ENCODE results near the gene QRSL1. TPM values are rescaled to one million over a fixed set of nuclear protein-coding genes. Genes with fewer than 3 reads are reported as not detected.

QRSL1 gene
- total RNA-seq, 1 experiment from 2014 or later, result 19.5 TPM

DNA sequence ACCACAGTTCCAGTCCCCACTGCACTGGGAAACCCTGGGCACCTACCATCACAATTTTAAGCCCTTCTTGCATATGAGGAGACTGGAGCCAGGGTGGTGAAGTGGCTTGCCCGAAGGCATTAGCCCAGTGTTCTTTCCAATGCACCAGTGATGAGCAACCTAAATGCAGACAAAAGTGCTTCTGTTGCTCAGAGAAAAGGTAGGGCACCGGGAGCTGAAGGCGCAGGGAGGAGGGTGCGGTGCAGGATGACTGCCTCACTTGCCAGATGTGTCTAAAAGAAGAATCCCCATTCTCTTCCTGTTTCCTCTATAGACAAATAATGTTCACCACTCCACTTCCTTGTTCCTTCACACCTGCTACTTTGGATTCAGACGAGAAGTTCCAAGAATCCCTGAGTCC lies 86.5 kb downstream of the QRSL1 start:
- WGBS (ENCODE audit: extremely low coverage, insufficient read length, low lambda C conversion rate), result no CpG with 5 or more reads among the region's 5 CpGs
- H3K14ac ChIP-seq (ENCODE audit: insufficient read depth, low read length), result no peak overlapping the region

More for the DNA sequence above, 86.5 kb downstream of the QRSL1 start:
- no peak overlapping the region for H3K4me2 ChIP-seq (ENCODE audit: insufficient read depth, insufficient read length, low read length)
- no peak overlapping the region for H2BK12ac ChIP-seq (ENCODE audit: insufficient read length, low read depth, low read length)
- no peak overlapping the region for H2BK20ac ChIP-seq (ENCODE audit: low read depth, low read length, poor library complexity, severe bottlenecking)
- H4K8ac ChIP-seq (replicated peaks; ENCODE audit: insufficient read length, low read depth, low read length), result no peak overlapping the region
- no peaks in the 10 kb centered on the region for H4K20me1 ChIP-seq (ENCODE audit: control insufficient read depth, insufficient read depth, insufficient read length)
- no peak overlapping the region for H3K9ac ChIP-seq (ENCODE audit: extremely low read depth, insufficient read length, low read length)
- no peaks in the 10 kb centered on the region for H3K79me1 ChIP-seq (ENCODE audit: insufficient read depth, low read depth, low read length, poor library complexity, severe bottlenecking)
- H3K4me1 ChIP-seq (ENCODE audit: insufficient read depth, low read length), result no peaks in the 10 kb centered on the region
- no peak overlapping the region for H2AK5ac ChIP-seq (ENCODE audit: insufficient read length, low read length)
- H3K9me3 ChIP-seq (ENCODE audit: control insufficient read depth, low read depth, low read length), result no peaks in the 10 kb centered on the region
- peaks cover 1% of the 10 kb centered on the region; the same call in 1 of the 2 replicates for H3K27me3 Mint-ChIP-seq (ENCODE audit: low read depth)
- H4K5ac ChIP-seq (ENCODE audit: insufficient read length, low read depth, low read length), result no peak overlapping the region
- H3K56ac ChIP-seq (ENCODE audit: insufficient read length, low read depth, low read length), result no peak overlapping the region
- no peak overlapping the region for H2BK120ac ChIP-seq (ENCODE audit: low read depth, low read length, poor library complexity, severe bottlenecking)
- no peak overlapping the region for H3K23ac ChIP-seq (ENCODE audit: insufficient read length, low read depth, low read length)
- H4K91ac ChIP-seq (ENCODE audit: insufficient read length, low read depth, low read length), result no peak overlapping the region
- H3K27me3 ChIP-seq (ENCODE audit: insufficient read depth, low read length), result no peaks in the 10 kb centered on the region
- no peak overlapping the region for H3K27ac ChIP-seq (ENCODE audit: insufficient read length, low read depth, low read length)
- peak overlapping the region in 1 of 3 experiments; percentile 13; a peak in 2 of 7 replicates for H3K27ac Mint-ChIP-seq
- H2BK15ac ChIP-seq (ENCODE audit: low read depth, low read length), result no peak overlapping the region
- no peak overlapping the region for H2AFZ ChIP-seq (ENCODE audit: low read length)
- H3K79me2 ChIP-seq (ENCODE audit: insufficient read depth, low read length), result no peaks in the 10 kb centered on the region
- H3K23me2 ChIP-seq (ENCODE audit: insufficient read length, low read depth, low read length, poor library complexity, severe bottlenecking), result no peaks in the 10 kb centered on the region
- no peak overlapping the region for H2BK5ac ChIP-seq (ENCODE audit: insufficient read length, low read length)
- no peaks in the 10 kb centered on the region for H3K36me3 Mint-ChIP-seq (ENCODE audit: insufficient read depth in 1 of 3, low read depth in 3 of 3)
- H3K9me3 Mint-ChIP-seq, result no peaks in the 10 kb centered on the region
- H3K4me1 Mint-ChIP-seq, result peaks cover 30% of the 10 kb centered on the region in 2 experiments
- no peak for DNase-seq
- no peak overlapping the region for H3K4me3 Mint-ChIP-seq
- TF ChIP-seq, protein P1, sequence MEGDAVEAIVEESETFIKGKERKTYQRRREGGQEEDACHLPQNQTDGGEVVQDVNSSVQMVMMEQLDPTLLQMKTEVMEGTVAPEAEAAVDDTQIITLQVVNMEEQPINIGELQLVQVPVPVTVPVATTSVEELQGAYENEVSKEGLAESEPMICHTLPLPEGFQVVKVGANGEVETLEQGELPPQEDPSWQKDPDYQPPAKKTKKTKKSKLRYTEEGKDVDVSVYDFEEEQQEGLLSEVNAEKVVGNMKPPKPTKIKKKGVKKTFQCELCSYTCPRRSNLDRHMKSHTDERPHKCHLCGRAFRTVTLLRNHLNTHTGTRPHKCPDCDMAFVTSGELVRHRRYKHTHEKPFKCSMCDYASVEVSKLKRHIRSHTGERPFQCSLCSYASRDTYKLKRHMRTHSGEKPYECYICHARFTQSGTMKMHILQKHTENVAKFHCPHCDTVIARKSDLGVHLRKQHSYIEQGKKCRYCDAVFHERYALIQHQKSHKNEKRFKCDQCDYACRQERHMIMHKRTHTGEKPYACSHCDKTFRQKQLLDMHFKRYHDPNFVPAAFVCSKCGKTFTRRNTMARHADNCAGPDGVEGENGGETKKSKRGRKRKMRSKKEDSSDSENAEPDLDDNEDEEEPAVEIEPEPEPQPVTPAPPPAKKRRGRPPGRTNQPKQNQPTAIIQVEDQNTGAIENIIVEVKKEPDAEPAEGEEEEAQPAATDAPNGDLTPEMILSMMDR (conservative IDR thresholded peaks at IDR 0.05), result no peak
- H3K4ac ChIP-seq (ENCODE audit: low read depth, low read length), result no peak overlapping the region
- H3K18ac ChIP-seq (ENCODE audit: insufficient read length, low read depth, low read length), result no peak overlapping the region
- H3T11ph ChIP-seq (ENCODE audit: low read length), result no peak overlapping the region

Data from H9 (cell line).